Stimulated activated CD8-positive, alpha-beta memory T cell treated with anti-CD3 and anti-CD28 coated beads, Interleukin-2, amount 100 ng/mL, for 48 hours (primary cell): ENCODE measurements around the gene HS3ST4.

ENCODE experiments used
- DNase-seq, 2 donors: peaks; one replicate each; pipeline ENCODE4 v3.0.0-alpha.2; 2020; ENCODE audit warnings: low read depth in 2 of 2

Gene HS3ST4

GRCh38 chr16:26186091-26186615 is 494.4 kb downstream of the HS3ST4 start:
- no peak for DNase-seq
